Measurements from ENCODE around the gene MAGI2. TPM values are rescaled to one million over a fixed set of nuclear protein-coding genes. Genes with fewer than 3 reads are reported as not detected.
A peak's percentile ranks its signal among the peaks of the same experiment; 100 is the strongest.

The MAGI2 gene
- total RNA-seq, 1 experiment from 2014 or later, result 14.3 TPM

GRCh38 chr7:78873117-78873516, 580.4 kb downstream of the MAGI2 start:
- WGBS (ENCODE audit: extremely low coverage, insufficient read length, low lambda C conversion rate), result no CpG with 5 or more reads among the region's 5 CpGs
- TF ChIP-seq CTCF (conservative IDR thresholded peaks at IDR 0.05), result no peak

More at GRCh38 chr7:78873117-78873516, 580.4 kb downstream of the MAGI2 start:
- Histone ChIP-seq H3K79me1 (ENCODE audit: insufficient read depth, low read depth, low read length, poor library complexity, severe bottlenecking) (no peaks in the 10 kb centered on the region), H3K23me2 (ENCODE audit: insufficient read length, low read depth, low read length, poor library complexity, severe bottlenecking) (no peaks in the 10 kb centered on the region), H3K18ac (ENCODE audit: insufficient read length, low read depth, low read length) (no peak overlapping the region), H3K9me3 (ENCODE audit: control insufficient read depth, low read depth, low read length) (no peaks in the 10 kb centered on the region), H3K56ac (ENCODE audit: insufficient read length, low read depth, low read length) (no peak overlapping the region), H4K91ac (ENCODE audit: insufficient read length, low read depth, low read length) (no peak overlapping the region), H3K4me2 (ENCODE audit: insufficient read depth, insufficient read length, low read length) (no peak overlapping the region), H3K9ac (ENCODE audit: extremely low read depth, insufficient read length, low read length) (no peak overlapping the region), H4K5ac (ENCODE audit: insufficient read length, low read depth, low read length) (no peak overlapping the region), H4K20me1 (ENCODE audit: control insufficient read depth, insufficient read depth, insufficient read length) (no peaks in the 10 kb centered on the region), H3K4me1 (ENCODE audit: insufficient read depth, low read length) (no peaks in the 10 kb centered on the region), H3K27ac (ENCODE audit: insufficient read length, low read depth, low read length) (no peak overlapping the region), H2BK20ac (ENCODE audit: low read depth, low read length, poor library complexity, severe bottlenecking) (no peak overlapping the region), H3K14ac (ENCODE audit: insufficient read depth, low read length) (no peak overlapping the region), H2BK15ac (ENCODE audit: low read depth, low read length) (no peak overlapping the region), H4K8ac (replicated peaks; ENCODE audit: insufficient read length, low read depth, low read length) (no peak overlapping the region), H3T11ph (ENCODE audit: low read length) (no peak overlapping the region), H2BK12ac (ENCODE audit: insufficient read length, low read depth, low read length) (no peak overlapping the region), H3K23ac (ENCODE audit: insufficient read length, low read depth, low read length) (no peak overlapping the region), H2BK120ac (ENCODE audit: low read depth, low read length, poor library complexity, severe bottlenecking) (no peak overlapping the region), H2AFZ (ENCODE audit: low read length) (no peak overlapping the region), H3K79me2 (ENCODE audit: insufficient read depth, low read length) (no peaks in the 10 kb centered on the region), H2BK5ac (ENCODE audit: insufficient read length, low read length) (no peak overlapping the region), H3K4ac (ENCODE audit: low read depth, low read length) (no peak overlapping the region), H3K27me3 (ENCODE audit: insufficient read depth, low read length) (no peaks in the 10 kb centered on the region), H2AK5ac (ENCODE audit: insufficient read length, low read length) (no peak overlapping the region)
- peaks cover 3 to 4% of the 10 kb centered on the region in 2 experiments for H3K4me1 Mint-ChIP-seq
- no peaks in the 10 kb centered on the region for H3K27me3 Mint-ChIP-seq (ENCODE audit: low read depth)
- H3K27ac Mint-ChIP-seq, result no peak overlapping the region
- H3K9me3 Mint-ChIP-seq, result peaks cover 2 to 4% of the 10 kb centered on the region in 2 experiments; a peak in 2 of 5 replicates
- no peak overlapping the region for H3K4me3 Mint-ChIP-seq
- no peaks in the 10 kb centered on the region; a peak in 1 of 7 replicates for H3K36me3 Mint-ChIP-seq (ENCODE audit: insufficient read depth in 1 of 3, low read depth in 3 of 3)
- DNase-seq, result peak; percentile 55
